Fibroblast of pulmonary artery (primary cell): Measurements from ENCODE around the gene VRK3.

Experiments used
- DNase-seq: peaks from one replicate; pipeline ENCODE4 v3.0.0-alpha.2; 2010; ENCODE audit warnings: low read depth
- H3K4me3 ChIP-seq: replicated peaks from 2 replicates; pipeline ENCODE4 v1.5.1; 2011; ENCODE audit warnings: low read depth, mild to moderate bottlenecking, control low read depth, low read length, moderate library complexity
- TF ChIP-seq, protein P1 (sequence below): IDR thresholded peaks from 2 replicates; pipeline ENCODE4 v1.5.1; 2011; ENCODE audit warnings: mild to moderate bottlenecking, control low read depth, low read length, inconsistent platforms; ENCODE audit errors: missing control alignments

The VRK3 gene

DNA sequence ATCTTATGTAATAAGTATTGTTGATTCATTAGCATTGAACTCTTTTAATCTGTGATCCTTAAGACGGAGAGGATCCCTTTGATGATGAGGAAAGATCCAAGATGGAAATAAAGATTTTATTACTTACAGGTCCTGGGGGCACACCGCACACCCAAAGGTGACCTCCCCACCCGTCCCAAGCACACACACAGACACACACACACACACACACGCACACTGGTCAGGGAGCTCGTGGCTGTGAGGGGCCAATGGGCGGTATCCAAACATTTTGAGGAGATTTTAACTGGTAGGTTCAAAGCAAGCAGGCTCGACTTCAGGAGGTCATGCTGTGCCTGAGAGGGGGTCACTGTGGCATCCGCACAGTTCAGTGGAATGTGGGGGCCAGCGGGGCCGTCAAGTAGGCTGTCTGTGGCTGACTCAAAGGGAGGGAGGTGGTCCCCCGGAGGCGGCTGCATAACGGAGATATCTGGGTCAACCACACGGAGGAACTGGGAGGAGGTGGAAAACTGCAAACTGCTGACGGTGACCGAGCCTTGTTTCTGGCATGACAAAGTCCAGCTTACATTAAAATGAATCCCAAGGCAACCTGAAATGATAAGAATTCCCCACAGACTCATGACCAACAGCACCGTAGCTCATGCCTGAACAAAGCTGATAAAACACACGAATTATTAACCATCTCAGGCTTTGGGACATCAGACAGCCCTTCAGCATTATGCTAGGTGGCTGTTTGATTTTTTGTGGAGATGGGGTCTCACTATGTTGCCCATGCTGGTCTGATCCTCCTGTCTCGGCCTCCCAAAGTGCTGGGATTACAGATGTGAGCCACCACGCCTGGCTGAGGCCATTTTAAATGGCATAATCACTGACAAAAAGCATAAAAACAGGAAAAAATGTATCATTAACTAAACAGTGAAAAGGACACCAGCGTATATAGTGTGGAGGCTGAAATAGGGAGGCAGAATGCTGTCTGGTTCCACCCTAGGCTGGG is 43.3 kb downstream of the VRK3 start:
- TF ChIP-seq, protein P1, sequence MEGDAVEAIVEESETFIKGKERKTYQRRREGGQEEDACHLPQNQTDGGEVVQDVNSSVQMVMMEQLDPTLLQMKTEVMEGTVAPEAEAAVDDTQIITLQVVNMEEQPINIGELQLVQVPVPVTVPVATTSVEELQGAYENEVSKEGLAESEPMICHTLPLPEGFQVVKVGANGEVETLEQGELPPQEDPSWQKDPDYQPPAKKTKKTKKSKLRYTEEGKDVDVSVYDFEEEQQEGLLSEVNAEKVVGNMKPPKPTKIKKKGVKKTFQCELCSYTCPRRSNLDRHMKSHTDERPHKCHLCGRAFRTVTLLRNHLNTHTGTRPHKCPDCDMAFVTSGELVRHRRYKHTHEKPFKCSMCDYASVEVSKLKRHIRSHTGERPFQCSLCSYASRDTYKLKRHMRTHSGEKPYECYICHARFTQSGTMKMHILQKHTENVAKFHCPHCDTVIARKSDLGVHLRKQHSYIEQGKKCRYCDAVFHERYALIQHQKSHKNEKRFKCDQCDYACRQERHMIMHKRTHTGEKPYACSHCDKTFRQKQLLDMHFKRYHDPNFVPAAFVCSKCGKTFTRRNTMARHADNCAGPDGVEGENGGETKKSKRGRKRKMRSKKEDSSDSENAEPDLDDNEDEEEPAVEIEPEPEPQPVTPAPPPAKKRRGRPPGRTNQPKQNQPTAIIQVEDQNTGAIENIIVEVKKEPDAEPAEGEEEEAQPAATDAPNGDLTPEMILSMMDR, result no peak
- no peak overlapping the region for H3K4me3 ChIP-seq
- DNase-seq, result no peak

DNA sequence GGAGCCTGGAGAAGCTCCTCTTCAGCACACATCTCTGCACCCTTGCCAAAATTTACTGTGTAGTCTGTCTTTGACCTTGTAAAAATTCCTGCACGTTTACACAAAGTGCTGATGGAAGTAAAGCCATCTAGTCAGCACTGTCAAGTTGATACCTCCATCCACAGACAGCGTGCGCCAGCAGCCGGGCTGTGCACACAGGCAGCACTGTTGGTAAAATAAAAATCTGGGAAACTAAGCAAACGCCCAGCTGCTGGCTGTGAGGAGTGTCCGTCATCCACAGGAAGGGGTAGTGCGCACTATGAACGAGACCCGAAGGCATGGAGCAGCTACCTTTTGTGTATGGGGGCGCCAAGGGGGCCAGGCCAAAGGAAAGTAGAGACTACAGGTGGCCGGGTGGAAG is 46.8 kb downstream of the VRK3 start:
- no peak for DNase-seq
- no peak overlapping the region for H3K4me3 ChIP-seq
- TF ChIP-seq, protein P1, result no peak

DNA sequence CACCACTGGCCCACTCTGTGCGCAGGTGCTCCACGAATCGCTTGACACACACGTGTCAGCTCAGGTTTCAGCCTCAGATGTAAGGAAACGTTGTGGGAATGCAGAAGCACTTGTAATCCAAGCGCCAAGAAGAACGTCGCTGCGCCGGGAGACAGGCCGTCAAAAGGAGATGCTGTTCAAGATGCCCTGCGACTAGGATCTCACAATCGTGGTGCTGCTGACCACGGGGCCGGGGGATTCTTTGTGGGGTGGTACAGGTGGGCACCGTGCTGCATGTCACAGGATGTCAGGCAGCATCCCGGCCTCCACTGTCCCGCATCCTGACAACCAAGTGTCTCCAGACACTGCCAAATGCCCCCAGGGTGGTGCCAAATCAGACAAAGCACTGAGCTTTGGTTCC is 47.3 kb downstream of the VRK3 start:
- TF ChIP-seq, protein P1, result no peak
- no peak overlapping the region for H3K4me3 ChIP-seq
- no peak for DNase-seq

DNA sequence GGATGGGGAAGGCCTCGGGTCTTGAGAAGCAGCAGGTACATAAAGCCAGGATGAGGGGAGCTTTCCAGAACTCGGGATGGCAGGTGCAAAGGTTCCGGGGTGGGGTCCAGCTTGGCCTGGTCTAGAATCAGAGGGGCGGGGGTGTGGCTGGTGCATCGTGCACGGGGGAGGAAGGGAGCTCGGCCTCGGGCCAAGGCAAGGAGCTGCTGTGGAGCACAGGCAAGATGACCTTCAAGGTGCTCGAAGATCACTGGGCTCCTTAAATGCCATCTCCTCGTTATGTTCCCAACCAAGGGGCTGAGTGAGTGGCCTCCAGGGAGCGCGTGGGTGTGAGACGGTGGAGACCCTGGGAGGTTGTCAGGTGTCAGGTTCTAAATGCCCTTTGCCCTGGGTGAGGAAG is 48.1 kb downstream of the VRK3 start:
- no peak for DNase-seq
- H3K4me3 ChIP-seq, result no peak overlapping the region
- TF ChIP-seq, protein P1, result no peak

DNA sequence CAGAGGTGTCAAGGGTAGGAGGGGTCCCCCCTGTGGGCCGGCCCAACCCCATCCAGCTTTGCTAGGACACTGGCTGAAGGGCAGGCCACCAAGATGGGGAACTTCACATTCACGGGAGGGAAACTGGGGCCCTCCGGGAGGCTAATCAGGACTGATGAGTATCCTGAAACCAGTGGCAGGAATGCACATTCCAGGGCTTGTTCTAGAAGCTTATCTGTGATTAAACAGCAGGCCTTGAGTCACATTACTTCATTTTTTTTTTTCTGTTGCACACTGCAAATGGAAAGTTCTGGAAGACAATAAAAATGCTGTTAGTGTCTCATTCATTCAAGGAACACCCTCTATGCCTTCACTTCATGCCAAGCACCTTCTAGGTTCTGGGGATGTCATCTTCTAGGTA is 48.7 kb downstream of the VRK3 start:
- TF ChIP-seq, protein P1, result no peak
- DNase-seq, result no peak
- no peak overlapping the region for H3K4me3 ChIP-seq

DNA sequence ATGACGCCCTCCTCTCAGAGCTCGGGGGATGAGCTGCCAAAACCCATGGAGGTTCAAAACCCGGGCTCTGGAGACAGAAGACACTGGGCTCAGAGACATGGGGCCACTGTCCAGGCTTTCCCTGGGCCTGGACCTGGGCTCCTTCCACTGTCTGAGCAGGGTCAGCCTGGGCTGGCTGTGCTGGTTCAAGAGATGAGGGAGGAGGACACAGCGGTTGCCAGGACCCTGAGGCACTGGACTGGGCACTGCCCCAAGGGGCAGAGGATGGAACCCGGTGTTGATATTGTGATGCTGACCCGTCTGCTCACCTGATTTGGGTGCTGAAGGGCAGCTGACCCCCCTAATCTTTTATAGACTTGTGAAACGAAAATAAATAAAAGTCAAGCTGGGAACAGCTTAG is 50.1 kb downstream of the VRK3 start:
- no peak for DNase-seq
- H3K4me3 ChIP-seq, result no peak overlapping the region
- TF ChIP-seq, protein P1, result no peak
